Measurements from ENCODE around the gene ADCY9. TPM values are rescaled to one million over a fixed set of nuclear protein-coding genes. Genes with fewer than 3 reads are reported as not detected.

The ADCY9 gene
- total RNA-seq, 1 donor from 2014 or later: 11.4 TPM

GRCh38 chr16:3968551-3968950, 147.7 kb downstream of the ADCY9 start:
- no peak overlapping the region for H3K9ac ChIP-seq (ENCODE audit: low read length)
- DNase-seq (ENCODE audit: low read depth) (no peak), FAIRE-seq (no peak)
- H4K20me1 ChIP-seq (ENCODE audit: insufficient read depth, low read length): peaks cover 5% of the 10 kb centered on the region
- TF ChIP-seq EZH2 (IDR thresholded peaks at IDR 0.05; ENCODE audit: insufficient read depth, low read length): no peak
- TF ChIP-seq, protein P1, sequence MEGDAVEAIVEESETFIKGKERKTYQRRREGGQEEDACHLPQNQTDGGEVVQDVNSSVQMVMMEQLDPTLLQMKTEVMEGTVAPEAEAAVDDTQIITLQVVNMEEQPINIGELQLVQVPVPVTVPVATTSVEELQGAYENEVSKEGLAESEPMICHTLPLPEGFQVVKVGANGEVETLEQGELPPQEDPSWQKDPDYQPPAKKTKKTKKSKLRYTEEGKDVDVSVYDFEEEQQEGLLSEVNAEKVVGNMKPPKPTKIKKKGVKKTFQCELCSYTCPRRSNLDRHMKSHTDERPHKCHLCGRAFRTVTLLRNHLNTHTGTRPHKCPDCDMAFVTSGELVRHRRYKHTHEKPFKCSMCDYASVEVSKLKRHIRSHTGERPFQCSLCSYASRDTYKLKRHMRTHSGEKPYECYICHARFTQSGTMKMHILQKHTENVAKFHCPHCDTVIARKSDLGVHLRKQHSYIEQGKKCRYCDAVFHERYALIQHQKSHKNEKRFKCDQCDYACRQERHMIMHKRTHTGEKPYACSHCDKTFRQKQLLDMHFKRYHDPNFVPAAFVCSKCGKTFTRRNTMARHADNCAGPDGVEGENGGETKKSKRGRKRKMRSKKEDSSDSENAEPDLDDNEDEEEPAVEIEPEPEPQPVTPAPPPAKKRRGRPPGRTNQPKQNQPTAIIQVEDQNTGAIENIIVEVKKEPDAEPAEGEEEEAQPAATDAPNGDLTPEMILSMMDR (IDR thresholded peaks at IDR 0.05; ENCODE audit: insufficient read depth, low read depth, low read length): no peak
- no peaks in the 10 kb centered on the region for H3K79me2 ChIP-seq (ENCODE audit: insufficient read depth, low read length)
- H2AFZ ChIP-seq (ENCODE audit: low read depth, low read length): no peak overlapping the region
- peaks cover 11% of the 10 kb centered on the region for H3K4me1 Mint-ChIP-seq (ENCODE audit: low read depth, unreplicated experiment)
- no peaks in the 10 kb centered on the region for H3K27me3 ChIP-seq (ENCODE audit: insufficient read depth, low read length)
- H3K9me3 Mint-ChIP-seq (ENCODE audit: unreplicated experiment): peaks cover 7% of the 10 kb centered on the region
- peaks cover 16% of the 10 kb centered on the region for H3K4me1 ChIP-seq (ENCODE audit: insufficient read depth, low read length)
- no peaks in the 10 kb centered on the region for H3K36me3 ChIP-seq (ENCODE audit: insufficient read depth, low read length)
- H3K9me3 ChIP-seq (ENCODE audit: insufficient read depth, low read depth, low read length): no peaks in the 10 kb centered on the region
- H3K27me3 Mint-ChIP-seq (ENCODE audit: low read depth, unreplicated experiment): peaks cover 4% of the 10 kb centered on the region
- peak overlapping the region; percentile 58 for H3K27ac Mint-ChIP-seq (ENCODE audit: unreplicated experiment)
- H3K4me3 Mint-ChIP-seq (ENCODE audit: unreplicated experiment): no peak overlapping the region
- no peak overlapping the region for H3K4me2 ChIP-seq (ENCODE audit: low read length)
- H3K4me3 ChIP-seq (ENCODE audit: insufficient read depth, low read depth, low read length): no peak overlapping the region
- H3K36me3 Mint-ChIP-seq (ENCODE audit: low read depth, unreplicated experiment): peaks cover 27% of the 10 kb centered on the region
- no peak overlapping the region for H3K27ac ChIP-seq (ENCODE audit: low read depth, low read length)

DNA sequence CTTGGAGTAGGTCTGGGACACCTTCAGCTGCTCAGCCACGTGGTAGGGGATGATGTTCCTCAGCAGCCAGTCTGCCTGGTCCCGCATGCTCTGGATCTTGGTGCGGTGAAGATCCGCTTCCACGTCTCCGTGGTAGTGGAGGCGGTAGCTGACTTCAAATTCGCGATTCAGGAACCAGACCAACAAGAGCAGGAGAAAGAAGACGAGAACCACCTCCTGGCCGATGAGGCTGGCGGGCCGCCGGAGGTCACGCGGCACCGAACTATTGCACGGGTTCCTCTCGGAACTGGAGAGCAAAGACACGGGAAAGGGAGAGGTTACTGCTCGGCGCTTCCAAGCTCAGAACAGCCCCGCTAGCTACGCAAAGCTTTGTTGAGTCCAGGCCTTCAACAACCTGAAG, 149.6 kb downstream of the ADCY9 start:
- H3K9me3 ChIP-seq (ENCODE audit: insufficient read depth, low read depth, low read length): no peaks in the 10 kb centered on the region
- no peak for FAIRE-seq
- Mint-ChIP-seq H3K4me1 (ENCODE audit: low read depth, unreplicated experiment) (peaks cover 16% of the 10 kb centered on the region), H3K9me3 (ENCODE audit: unreplicated experiment) (peaks cover 7% of the 10 kb centered on the region), H3K36me3 (ENCODE audit: low read depth, unreplicated experiment) (peaks cover 24% of the 10 kb centered on the region), H3K4me3 (ENCODE audit: unreplicated experiment) (no peak overlapping the region), H3K27me3 (ENCODE audit: low read depth, unreplicated experiment) (peaks cover 6% of the 10 kb centered on the region), H3K27ac (ENCODE audit: unreplicated experiment) (no peak overlapping the region)
- no peak overlapping the region for H3K4me3 ChIP-seq (ENCODE audit: insufficient read depth, low read depth, low read length)
- H3K79me2 ChIP-seq (ENCODE audit: insufficient read depth, low read length): no peaks in the 10 kb centered on the region
- H3K27ac ChIP-seq (ENCODE audit: low read depth, low read length): no peak overlapping the region
- H3K27me3 ChIP-seq (ENCODE audit: insufficient read depth, low read length): no peaks in the 10 kb centered on the region
- H4K20me1 ChIP-seq (ENCODE audit: insufficient read depth, low read length): peaks cover 2% of the 10 kb centered on the region
- H3K36me3 ChIP-seq (ENCODE audit: insufficient read depth, low read length): no peaks in the 10 kb centered on the region
- no peak for TF ChIP-seq EZH2 (IDR thresholded peaks at IDR 0.05; ENCODE audit: insufficient read depth, low read length)
- no peak overlapping the region for H3K4me2 ChIP-seq (ENCODE audit: low read length)
- no peak overlapping the region for H2AFZ ChIP-seq (ENCODE audit: low read depth, low read length)
- peaks cover 18% of the 10 kb centered on the region for H3K4me1 ChIP-seq (ENCODE audit: insufficient read depth, low read length)
- H3K9ac ChIP-seq (ENCODE audit: low read length): no peak overlapping the region
- DNase-seq (ENCODE audit: low read depth): no peak

- H3K4me1 Mint-ChIP-seq (ENCODE audit: low read depth, unreplicated experiment): peaks cover 12% of the 10 kb centered on the region
- Histone ChIP-seq H3K9me3 (ENCODE audit: insufficient read depth, low read depth, low read length) (no peaks in the 10 kb centered on the region), H3K27ac (ENCODE audit: low read depth, low read length) (no peak overlapping the region), H3K79me2 (ENCODE audit: insufficient read depth, low read length) (no peaks in the 10 kb centered on the region), H3K4me2 (ENCODE audit: low read length) (no peak overlapping the region), H3K4me1 (ENCODE audit: insufficient read depth, low read length) (peaks cover 17% of the 10 kb centered on the region), H3K36me3 (ENCODE audit: insufficient read depth, low read length) (no peaks in the 10 kb centered on the region), H3K9ac (ENCODE audit: low read length) (no peak overlapping the region), H3K27me3 (ENCODE audit: insufficient read depth, low read length) (no peaks in the 10 kb centered on the region), H3K4me3 (ENCODE audit: insufficient read depth, low read depth, low read length) (no peak overlapping the region), H2AFZ (ENCODE audit: low read depth, low read length) (no peak overlapping the region), H4K20me1 (ENCODE audit: insufficient read depth, low read length) (no peaks in the 10 kb centered on the region)
- TF ChIP-seq, protein P1 (IDR thresholded peaks at IDR 0.05; ENCODE audit: insufficient read depth, low read depth, low read length): no peak
- no peak for TF ChIP-seq EZH2 (IDR thresholded peaks at IDR 0.05; ENCODE audit: insufficient read depth, low read length)
- H3K36me3 Mint-ChIP-seq (ENCODE audit: low read depth, unreplicated experiment): peaks cover 24% of the 10 kb centered on the region
- no peak for DNase-seq (ENCODE audit: low read depth)
- no peak for FAIRE-seq
- peaks cover 7% of the 10 kb centered on the region for H3K9me3 Mint-ChIP-seq (ENCODE audit: unreplicated experiment)
- peaks cover 6% of the 10 kb centered on the region for H3K27me3 Mint-ChIP-seq (ENCODE audit: low read depth, unreplicated experiment)
- peak overlapping the region; percentile 58 for H3K27ac Mint-ChIP-seq (ENCODE audit: unreplicated experiment)
- no peak overlapping the region for H3K4me3 Mint-ChIP-seq (ENCODE audit: unreplicated experiment)
Observed at GRCh38 chr16:3965781-3966582, 150.3 kb downstream of the ADCY9 start.

All from astrocyte (in vitro differentiated cells and primary cell).